ENCODE measurements around the gene RYR1.

- TF ChIP-seq EZH2phosphoT487 (IDR thresholded peaks at IDR 0.05; ENCODE audit: insufficient read depth, low read depth) (no peak), EZH2 (IDR thresholded peaks at IDR 0.05; ENCODE audit: insufficient read depth, poor library complexity, severe bottlenecking) (no peak)
Measured at GRCh38 chr19:38592940-38593339, 159.4 kb downstream of the RYR1 start.

All from GM23248 (cell line).